WTC11 (cell line): ENCODE results near the gene INVS.

Source experiments
- ATF3 ChIP-seq: sonication (generic); formaldehyde crosslinking; conservative IDR thresholded peaks from 2 replicates; pipeline ENCODE4 v1.8.1; 2022; ENCODE audit warnings: mild to moderate bottlenecking, missing genetic modification reagents
- CTCF ChIP-seq: fragments of 200-600 bp; IDR thresholded peaks from 2 replicates; pipeline ENCODE4 v1.8.0; 2022; ENCODE audit warnings: antibody characterized with exemption
- FOXJ3 ChIP-seq: sonication (generic); formaldehyde crosslinking; IDR thresholded peaks from 2 replicates; pipeline ENCODE4 v1.9.0; 2021; ENCODE audit warnings: missing genetic modification reagents, mild to moderate bottlenecking, borderline replicate concordance
- FOXP1 ChIP-seq: sonication (generic); formaldehyde crosslinking; IDR thresholded peaks from 2 replicates; pipeline ENCODE4 v1.8.0; 2022; ENCODE audit warnings: missing genetic modification reagents, mild to moderate bottlenecking, moderate library complexity, borderline replicate concordance
- KAT7 ChIP-seq: sonication (generic); formaldehyde crosslinking; IDR thresholded peaks from 2 replicates; pipeline ENCODE4 v1.8.1; 2023; ENCODE audit warnings: missing genetic modification reagents, mild to moderate bottlenecking, borderline replicate concordance
- TCF7 ChIP-seq: sonication (generic); formaldehyde crosslinking; IDR thresholded peaks from 2 replicates; pipeline ENCODE4 v1.8.0; 2022; ENCODE audit warnings: mild to moderate bottlenecking, low read depth, missing genetic modification reagents, moderate library complexity
- TF ChIP-seq, protein P1 (sequence below): sonication (generic); formaldehyde crosslinking; IDR thresholded peaks from 2 replicates; pipeline ENCODE4 v1.8.0; 2022; ENCODE audit warnings: mild to moderate bottlenecking, missing genetic modification reagents
- TF ChIP-seq, protein P2 (sequence below): sonication (generic); formaldehyde crosslinking; IDR thresholded peaks from 2 replicates; pipeline ENCODE4 v1.8.0; 2023; ENCODE audit warnings: missing genetic modification reagents

DNA sequence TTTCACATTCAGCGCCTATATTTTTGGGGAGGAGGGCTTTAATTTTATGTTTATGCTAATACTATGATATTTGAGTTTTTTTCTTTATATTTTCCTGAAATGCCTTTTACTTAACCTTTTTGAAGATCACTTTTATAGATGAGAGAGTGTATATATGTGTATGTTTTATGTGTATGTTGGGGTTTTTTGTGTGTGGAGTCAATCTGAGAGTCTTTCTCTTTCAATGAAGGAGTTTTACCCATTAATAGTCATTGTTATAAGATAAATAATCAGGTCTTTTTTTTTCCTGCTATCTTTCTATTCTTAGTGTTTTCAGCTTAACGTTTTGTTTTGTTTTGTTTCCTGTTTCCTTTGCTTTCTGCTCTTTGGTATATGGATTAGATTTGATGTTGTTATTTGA is 141.5 kb downstream of the INVS start:
- no peak for TF ChIP-seq FOXP1 (CRISPR knock-in tag)
- TF ChIP-seq, protein P1, sequence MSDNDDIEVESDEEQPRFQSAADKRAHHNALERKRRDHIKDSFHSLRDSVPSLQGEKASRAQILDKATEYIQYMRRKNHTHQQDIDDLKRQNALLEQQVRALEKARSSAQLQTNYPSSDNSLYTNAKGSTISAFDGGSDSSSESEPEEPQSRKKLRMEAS: no peak
- TF ChIP-seq CTCF: no peak
- TF ChIP-seq, protein P2, sequence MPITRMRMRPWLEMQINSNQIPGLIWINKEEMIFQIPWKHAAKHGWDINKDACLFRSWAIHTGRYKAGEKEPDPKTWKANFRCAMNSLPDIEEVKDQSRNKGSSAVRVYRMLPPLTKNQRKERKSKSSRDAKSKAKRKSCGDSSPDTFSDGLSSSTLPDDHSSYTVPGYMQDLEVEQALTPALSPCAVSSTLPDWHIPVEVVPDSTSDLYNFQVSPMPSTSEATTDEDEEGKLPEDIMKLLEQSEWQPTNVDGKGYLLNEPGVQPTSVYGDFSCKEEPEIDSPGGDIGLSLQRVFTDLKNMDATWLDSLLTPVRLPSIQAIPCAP (CRISPR knock-in tag): no peak
- no peak for TF ChIP-seq KAT7 (CRISPR knock-in tag)
- TF ChIP-seq TCF7 (CRISPR knock-in tag): no peak
- TF ChIP-seq FOXJ3: no peak
- TF ChIP-seq ATF3 (CRISPR knock-in tag): no peak
